SK-N-SH (cell line): ENCODE measurements around the gene SPATA19. TPM values are rescaled to one million over a fixed set of nuclear protein-coding genes. Genes with fewer than 3 reads are reported as not detected.

Experiments
- CTCF ChIA-PET: fragments of 300-600, 350-600 bp; formaldehyde crosslinking; extraction: SDS; loops from one replicate; lab custom pipeline; 2021; lab: Yijun Ruan, JAX
- POLR2A ChIA-PET: fragments of 350-600 bp; sonication (Branson Sonifier 250); formaldehyde crosslinking; extraction: SDS; loops from one replicate; lab custom pipeline; 2020; ENCODE audit warnings: antibody characterized with exemption, inconsistent platforms; lab: Yijun Ruan, JAX
- DNase-seq: peaks from one replicate; pipeline ENCODE4 v3.0.0; 2012
- H2AFZ ChIP-seq: fragments of 200-600 bp; sonication (generic); 2 replicates; pipeline ENCODE4 v1.8.1; 2016; ENCODE audit warnings: antibody characterized with exemption, mild to moderate bottlenecking, low read depth
- H3F3A ChIP-seq: fragments of 200-600 bp; sonication (generic); replicated peaks from 2 replicates; pipeline ENCODE3; 2016; ENCODE audit warnings: antibody characterized with exemption, mild to moderate bottlenecking; ENCODE audit not compliant: insufficient read depth
- H3K27ac ChIP-seq, 2 experiments: fragments of 200-500 bp in 1 of 2; fragments of 200-600 bp in 1 of 2; sonication (Bioruptor generic) in 1 of 2; sonication (generic), shearing (Covaris generic) in 1 of 2; 2 replicates each; pipeline versions ENCODE4 v1.5.1 to v1.6.1; 2014 to 2016; ENCODE audit warnings: low read depth in 2 of 2, inconsistent platforms in 1 of 2, low read length in 1 of 2, mild to moderate bottlenecking in 1 of 2, mixed read lengths in 1 of 2
- H3K27me3 ChIP-seq: fragments of 200-600 bp; sonication (generic), shearing (Covaris generic); 2 replicates; pipeline ENCODE4 v1.6.1; 2016; ENCODE audit warnings: mixed run types; ENCODE audit not compliant: insufficient read depth
- H3K36me3 ChIP-seq, 2 experiments: fragments of 200-500 bp in 1 of 2; fragments of 200-600 bp in 1 of 2; sonication (Bioruptor generic) in 1 of 2; sonication (generic) in 1 of 2; replicated peaks in 1 of 2; 2 replicates each; pipeline versions ENCODE3 to v1.5.1; 2014 to 2016; ENCODE audit warnings: low read length in 1 of 2, mild to moderate bottlenecking in 1 of 2; ENCODE audit not compliant: insufficient read depth in 2 of 2, control insufficient read depth in 1 of 2
- H3K4me1 ChIP-seq, 2 experiments: fragments of 200-500 bp in 1 of 2; fragments of 200-600 bp in 1 of 2; sonication (Bioruptor generic) in 1 of 2; sonication (generic), shearing (Covaris generic) in 1 of 2; 2 replicates each; pipeline versions ENCODE4 v1.5.1 to v1.6.1; 2014 to 2016; ENCODE audit warnings: low read depth in 1 of 2, low read length in 1 of 2, mixed run types in 1 of 2; ENCODE audit not compliant: insufficient read depth in 2 of 2, control insufficient read depth in 1 of 2
- H3K4me2 ChIP-seq: fragments of 200-600 bp; sonication (generic), shearing (Covaris generic); 2 replicates; pipeline ENCODE4 v1.6.1; 2017; ENCODE audit warnings: mixed run types
- H3K4me3 ChIP-seq, 2 experiments: fragments of 200-500 bp in 1 of 2; fragments of 200-600 bp in 1 of 2; sonication (Bioruptor generic) in 1 of 2; sonication (generic), shearing (Covaris generic) in 1 of 2; 2 replicates each; pipeline versions ENCODE4 v1.5.1 to v1.8.1; 2014 to 2016; ENCODE audit warnings: low read depth in 2 of 2, inconsistent platforms in 1 of 2, low read length in 1 of 2, mild to moderate bottlenecking in 1 of 2, mixed read lengths in 1 of 2, moderate library complexity in 1 of 2
- H3K79me2 ChIP-seq: fragments of 200-600 bp; sonication (generic); 2 replicates; pipeline ENCODE4 v1.8.1; 2017; ENCODE audit warnings: mild to moderate bottlenecking; ENCODE audit not compliant: insufficient read depth
- H3K9ac ChIP-seq: fragments of 200-600 bp; sonication (generic); 2 replicates; pipeline ENCODE4 v1.6.1; 2017; ENCODE audit warnings: mixed run types
- H3K9me2 ChIP-seq: fragments of 200-600 bp; sonication (generic); 2 replicates; pipeline ENCODE4 v1.6.1; 2017; ENCODE audit warnings: mixed run types
- H3K9me3 ChIP-seq: fragments of 200-600 bp; sonication (generic); 2 replicates; pipeline ENCODE4 v1.6.1; 2017; ENCODE audit warnings: mixed run types, mild to moderate bottlenecking, moderate library complexity
- H4K20me1 ChIP-seq: fragments of 200-600 bp; sonication (generic); 2 replicates; pipeline ENCODE4 v1.6.1; 2017; ENCODE audit warnings: mild to moderate bottlenecking, mixed run types; ENCODE audit not compliant: insufficient read depth
- CHD2 ChIP-seq: fragments of 150-350 bp; IDR thresholded peaks from 2 replicates; pipeline ENCODE4 v1.6.1; 2018; ENCODE audit warnings: low read length; ENCODE audit not compliant: partially characterized antibody
- CTCF ChIP-seq: fragments of 200-600 bp; sonication (generic); IDR thresholded peaks from 2 replicates; pipeline ENCODE4 v1.6.1; 2017; ENCODE audit warnings: antibody characterized with exemption, mild to moderate bottlenecking, moderate library complexity
- EZH2phosphoT487 ChIP-seq: fragments of 200-600 bp; sonication (generic); IDR thresholded peaks from 2 replicates; pipeline ENCODE4 v1.6.1; 2017; ENCODE audit warnings: low read depth, mixed run types, mild to moderate bottlenecking, antibody characterized with exemption, moderate library complexity, borderline replicate concordance
- FOSL2 ChIP-seq: IDR thresholded peaks from 2 replicates; pipeline ENCODE4 v1.4.0; 2012; ENCODE audit warnings: low read depth, mild to moderate bottlenecking, moderate library complexity, borderline replicate concordance
- FOXJ3 ChIP-seq: sonication (generic); formaldehyde crosslinking; IDR thresholded peaks from 2 replicates; pipeline ENCODE4 v1.5.1; 2020; ENCODE audit warnings: mild to moderate bottlenecking, missing genetic modification reagents
- GABPA ChIP-seq: IDR thresholded peaks from 2 replicates; pipeline ENCODE4 v1.4.0; 2012; ENCODE audit warnings: low read depth, mild to moderate bottlenecking
- GATA2 ChIP-seq: sonication (generic); formaldehyde crosslinking; IDR thresholded peaks from 2 replicates; pipeline ENCODE4 v1.5.0; 2020; ENCODE audit warnings: mild to moderate bottlenecking, missing genetic modification reagents
- JUND ChIP-seq: IDR thresholded peaks from 2 replicates; pipeline ENCODE4 v1.4.0; 2012
- MXI1 ChIP-seq: IDR thresholded peaks from 2 replicates; pipeline ENCODE4 v1.6.1; 2012; ENCODE audit warnings: mild to moderate bottlenecking, low read depth, low read length, improper control_type of control experiment
- NFIC ChIP-seq: IDR thresholded peaks from 2 replicates; pipeline ENCODE4 v1.4.0; 2012; ENCODE audit warnings: borderline replicate concordance
- NRF1 ChIP-seq: IDR thresholded peaks from 2 replicates; pipeline ENCODE4 v1.6.1; 2012; ENCODE audit warnings: low read depth, mild to moderate bottlenecking, low read length
- POLR2AphosphoS5 ChIP-seq: IDR thresholded peaks from 2 replicates; pipeline ENCODE4 v1.6.1; 2012; ENCODE audit warnings: low read depth, low read length
- RFX5 ChIP-seq: IDR thresholded peaks from 2 replicates; pipeline ENCODE4 v1.6.1; 2012; ENCODE audit warnings: mild to moderate bottlenecking, improper control_type of control experiment, low read length
- RXRA ChIP-seq: IDR thresholded peaks from 2 replicates; pipeline ENCODE4 v1.4.0; 2012; ENCODE audit warnings: low read depth, mild to moderate bottlenecking, borderline replicate concordance
- SIN3A ChIP-seq: IDR thresholded peaks from 2 replicates; pipeline ENCODE4 v1.6.1; 2012; ENCODE audit warnings: low read depth, mild to moderate bottlenecking, low read length, moderate library complexity, borderline replicate concordance
- SMC3 ChIP-seq: IDR thresholded peaks from 2 replicates; pipeline ENCODE4 v1.6.1; 2012; ENCODE audit warnings: low read depth, low read length, improper control_type of control experiment
- TAF1 ChIP-seq: IDR thresholded peaks from 2 replicates; pipeline ENCODE4 v1.6.1; 2012; ENCODE audit warnings: low read depth, mild to moderate bottlenecking, low read length, moderate library complexity, borderline replicate concordance
- USF1 ChIP-seq: IDR thresholded peaks from 2 replicates; pipeline ENCODE4 v1.4.0; 2012; ENCODE audit warnings: low read depth, borderline replicate concordance
- YY1 ChIP-seq: IDR thresholded peaks from 2 replicates; pipeline ENCODE4 v1.4.0; 2012; ENCODE audit warnings: low read depth, mild to moderate bottlenecking
- WGBS: methylation state at CpG from one replicate; pipeline ENCODE4 v1.1.6; 2017; ENCODE audit warnings: low lambda C conversion rate; 5-methylcytosine and 5-hydroxymethylcytosine counted together
- polyA plus RNA-seq, 3 experiments: library from polyadenylated mRNA; depleted of rRNA; stranded (reverse); fragments of >200 nt; gene quantifications; 2 replicates each; pipeline ENCODE4 v1.2.3, GENCODE V29; 2012
- TF ChIP-seq, protein P1 (sequence below): IDR thresholded peaks from 2 replicates; pipeline ENCODE4 v1.6.1; 2012; ENCODE audit warnings: mild to moderate bottlenecking, low read depth, low read length, moderate library complexity

Gene SPATA19
- polyA plus RNA-seq, 1 of the 3 experiments (the other 2 are of a cell fraction), result not detected

GRCh38 chr11:133828871-133829270, 16.4 kb downstream of the SPATA19 start:
- Histone ChIP-seq H3K79me2 (no peaks in the 10 kb centered on the region), H3K9ac (no peak overlapping the region), H2AFZ (no peak overlapping the region), H3K36me3 (no peaks in the 10 kb centered on the region), H3K9me2 (no peaks in the 10 kb centered on the region), H3K4me3 (no peak overlapping the region), H3K9me3 (no peaks in the 10 kb centered on the region), H3K4me2 (no peak overlapping the region), H4K20me1 (no peaks in the 10 kb centered on the region), H3K27ac (no peak overlapping the region), H3F3A (no peaks in the 10 kb centered on the region), H3K4me1 (no peaks in the 10 kb centered on the region), H3K27me3 (no peaks in the 10 kb centered on the region)
- ChIA-PET CTCF (interaction anchor here (1.1 to 2.7 kb wide), 4 partner anchors 7 to 750 kb away, joined by 3 to 7 read pairs (median 4); no protein-coding TSS in a partner anchor), POLR2A (no interaction called here)
- WGBS, result 12% methylated on average over 5 of the region's 5 CpGs
- no peak for TF ChIP-seq RXRA
- TF ChIP-seq, protein P1, sequence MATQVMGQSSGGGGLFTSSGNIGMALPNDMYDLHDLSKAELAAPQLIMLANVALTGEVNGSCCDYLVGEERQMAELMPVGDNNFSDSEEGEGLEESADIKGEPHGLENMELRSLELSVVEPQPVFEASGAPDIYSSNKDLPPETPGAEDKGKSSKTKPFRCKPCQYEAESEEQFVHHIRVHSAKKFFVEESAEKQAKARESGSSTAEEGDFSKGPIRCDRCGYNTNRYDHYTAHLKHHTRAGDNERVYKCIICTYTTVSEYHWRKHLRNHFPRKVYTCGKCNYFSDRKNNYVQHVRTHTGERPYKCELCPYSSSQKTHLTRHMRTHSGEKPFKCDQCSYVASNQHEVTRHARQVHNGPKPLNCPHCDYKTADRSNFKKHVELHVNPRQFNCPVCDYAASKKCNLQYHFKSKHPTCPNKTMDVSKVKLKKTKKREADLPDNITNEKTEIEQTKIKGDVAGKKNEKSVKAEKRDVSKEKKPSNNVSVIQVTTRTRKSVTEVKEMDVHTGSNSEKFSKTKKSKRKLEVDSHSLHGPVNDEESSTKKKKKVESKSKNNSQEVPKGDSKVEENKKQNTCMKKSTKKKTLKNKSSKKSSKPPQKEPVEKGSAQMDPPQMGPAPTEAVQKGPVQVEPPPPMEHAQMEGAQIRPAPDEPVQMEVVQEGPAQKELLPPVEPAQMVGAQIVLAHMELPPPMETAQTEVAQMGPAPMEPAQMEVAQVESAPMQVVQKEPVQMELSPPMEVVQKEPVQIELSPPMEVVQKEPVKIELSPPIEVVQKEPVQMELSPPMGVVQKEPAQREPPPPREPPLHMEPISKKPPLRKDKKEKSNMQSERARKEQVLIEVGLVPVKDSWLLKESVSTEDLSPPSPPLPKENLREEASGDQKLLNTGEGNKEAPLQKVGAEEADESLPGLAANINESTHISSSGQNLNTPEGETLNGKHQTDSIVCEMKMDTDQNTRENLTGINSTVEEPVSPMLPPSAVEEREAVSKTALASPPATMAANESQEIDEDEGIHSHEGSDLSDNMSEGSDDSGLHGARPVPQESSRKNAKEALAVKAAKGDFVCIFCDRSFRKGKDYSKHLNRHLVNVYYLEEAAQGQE, result no peak
- no peak for TF ChIP-seq POLR2AphosphoS5
- no peak for TF ChIP-seq SIN3A
- no peak for TF ChIP-seq EZH2phosphoT487
- TF ChIP-seq FOXJ3 (CRISPR knock-in tag), result no peak
- TF ChIP-seq MXI1, result no peak
- TF ChIP-seq GABPA, result no peak
- no peak for TF ChIP-seq CHD2
- no peak for TF ChIP-seq JUND
- TF ChIP-seq SMC3, result no peak
- no peak for TF ChIP-seq USF1
- TF ChIP-seq FOSL2, result no peak
- no peak for TF ChIP-seq NFIC
- TF ChIP-seq NRF1, result no peak
- TF ChIP-seq TAF1, result no peak
- no peak for TF ChIP-seq GATA2 (CRISPR knock-in tag)
- TF ChIP-seq RFX5, result no peak
- no peak for TF ChIP-seq YY1
- no peak for TF ChIP-seq CTCF
- DNase-seq, result no peak
